ENCODE measurements around the gene PTP4A1.

PTP4A1 gene

GRCh38 chr6:63609231-63609630 is 37.0 kb downstream of the PTP4A1 start:
- no peak for ATAC-seq
- no peak for TF ChIP-seq TCF4 (CRISPR knock-in tag; IDR thresholded peaks at IDR 0.05; ENCODE audit: borderline replicate concordance)
- no peak for TF ChIP-seq PATZ1 (CRISPR knock-in tag; IDR thresholded peaks at IDR 0.05; ENCODE audit: borderline replicate concordance)
- TF ChIP-seq CREB5 (CRISPR knock-in tag; IDR thresholded peaks at IDR 0.05; ENCODE audit: low read depth), result no peak
- TF ChIP-seq SNAI2 (CRISPR knock-in tag; IDR thresholded peaks at IDR 0.05), result no peak
- no peak for TF ChIP-seq PPARA (CRISPR knock-in tag; IDR thresholded peaks at IDR 0.05; ENCODE audit: borderline replicate concordance)
- no peak for TF ChIP-seq ESRRG (CRISPR knock-in tag; IDR thresholded peaks at IDR 0.05)
- no peak for TF ChIP-seq RARB (CRISPR knock-in tag; IDR thresholded peaks at IDR 0.05)
- no peak for TF ChIP-seq ZC3H10 (CRISPR knock-in tag; IDR thresholded peaks at IDR 0.05)

GRCh38 chr6:63610944-63611343 is 38.7 kb downstream of the PTP4A1 start:
- ATAC-seq, result no peak

GRCh38 chr6:63611560-63611959 is 39.3 kb downstream of the PTP4A1 start:
- TF ChIP-seq TSHZ2 (CRISPR knock-in tag; IDR thresholded peaks at IDR 0.05), result no peak
- no peak for TF ChIP-seq ZNF70 (CRISPR knock-in tag; IDR thresholded peaks at IDR 0.05)
- no peak for TF ChIP-seq SNAI2 (CRISPR knock-in tag; IDR thresholded peaks at IDR 0.05)
- no peak for TF ChIP-seq ZFP30 (CRISPR knock-in tag; IDR thresholded peaks at IDR 0.05)
- TF ChIP-seq TCF4 (CRISPR knock-in tag; IDR thresholded peaks at IDR 0.05; ENCODE audit: borderline replicate concordance), result no peak
- TF ChIP-seq BACH2 (CRISPR knock-in tag; IDR thresholded peaks at IDR 0.05; ENCODE audit: borderline replicate concordance), result no peak
- no peak for TF ChIP-seq ZNF8 (CRISPR knock-in tag; IDR thresholded peaks at IDR 0.05)
- TF ChIP-seq ZFP3 (CRISPR knock-in tag; IDR thresholded peaks at IDR 0.05), result no peak
- no peak for TF ChIP-seq PPARA (CRISPR knock-in tag; IDR thresholded peaks at IDR 0.05; ENCODE audit: borderline replicate concordance)
- no peak for TF ChIP-seq ZNF565 (CRISPR knock-in tag; conservative IDR thresholded peaks at IDR 0.05; ENCODE audit: low read depth)
- no peak for TF ChIP-seq ARNTL (CRISPR knock-in tag; IDR thresholded peaks at IDR 0.05; ENCODE audit: borderline replicate concordance, low read depth)
- no peak for TF ChIP-seq RARB (CRISPR knock-in tag; IDR thresholded peaks at IDR 0.05)
- TF ChIP-seq CSRNP3 (CRISPR knock-in tag; IDR thresholded peaks at IDR 0.05), result no peak
- TF ChIP-seq ISL1 (CRISPR knock-in tag; IDR thresholded peaks at IDR 0.05), result no peak
- ATAC-seq, result no peak

More at GRCh38 chr6:63610944-63611343, 38.7 kb downstream of the PTP4A1 start:
- no peak for TF ChIP-seq ZNF565 (CRISPR knock-in tag; conservative IDR thresholded peaks at IDR 0.05; ENCODE audit: low read depth)
- no peak for TF ChIP-seq RARB (CRISPR knock-in tag; IDR thresholded peaks at IDR 0.05)
- TF ChIP-seq POU6F1 (CRISPR knock-in tag; IDR thresholded peaks at IDR 0.05; ENCODE audit: borderline replicate concordance, low read depth), result no peak
- no peak for TF ChIP-seq ZNF70 (CRISPR knock-in tag; IDR thresholded peaks at IDR 0.05)
- no peak for TF ChIP-seq OSR1 (CRISPR knock-in tag; IDR thresholded peaks at IDR 0.05)

Measured in SK-N-SH treated with all-trans-retinoic acid at 6 μM for 48 hours (cell line).